Peyer's patch (tissue), 4 donors: ENCODE results near the gene ITPR1. TPM values are rescaled to one million over a fixed set of nuclear protein-coding genes. Genes with fewer than 3 reads are reported as not detected.

Experiments used
- DNase-seq, 3 donors: peaks; one replicate each; pipeline ENCODE4 v3.0.0-alpha.2; 2017 to 2019
- H3K27ac ChIP-seq, 4 donors: fragments of 200-600 bp; sonication (generic); one replicate each; pipeline ENCODE4 v1.5.1; 2016 to 2019
- H3K27me3 ChIP-seq, 2 donors: fragments of 200-600 bp; sonication (generic); one replicate each; pipeline ENCODE4 v1.5.1; 2019
- H3K36me3 ChIP-seq, 3 donors: fragments of 200-600 bp; sonication (generic); one replicate each; pipeline ENCODE4 v1.5.1; 2016 to 2019
- H3K4me1 ChIP-seq, 4 donors: fragments of 200-600 bp; sonication (generic); one replicate each; pipeline ENCODE4 v1.5.1; 2016 to 2019
- H3K4me3 ChIP-seq, 4 donors: fragments of 200-600 bp; sonication (generic); 1 replicate in 3 of 4; 2 replicates in 1 of 4; pipeline ENCODE4 v1.5.1; 2016 to 2019; ENCODE audit warnings: mild to moderate bottlenecking in 1 of 4
- H3K9me3 ChIP-seq, 4 donors: fragments of 200-600 bp; sonication (generic); one replicate each; pipeline ENCODE4 v1.5.1; 2016 to 2019; ENCODE audit warnings: mild to moderate bottlenecking in 1 of 4
- CTCF ChIP-seq, 6 experiments: fragments of 450-650 bp in 4 of 6; fragments of 200-600 bp in 2 of 6; sonication (generic) in 1 of 6; IDR thresholded peaks; one replicate each; pipeline ENCODE4 v1.5.1; 2017 to 2019; ENCODE audit warnings: antibody characterized with exemption in 6 of 6, mild to moderate bottlenecking in 3 of 6, moderate library complexity in 1 of 6
- POLR2A ChIP-seq, 2 donors: fragments of 450-650 bp; IDR thresholded peaks; one replicate each; pipeline ENCODE4 v1.5.1; 2017; ENCODE audit warnings: antibody characterized with exemption in 2 of 2, mild to moderate bottlenecking in 2 of 2, moderate library complexity in 2 of 2
- total RNA-seq, 4 donors: library from RNA; depleted of rRNA; stranded (reverse); fragments of >200 nt; gene quantifications; one replicate each; pipeline ENCODE4 v1.1.0, GENCODE V29; 2016

Gene ITPR1
- total RNA-seq, 4 donors from 2014 or later = 13.3 to 142 (median 22.7) TPM

- Histone ChIP-seq H3K9me3 (no peaks in the 10 kb centered on the region), H3K4me1 (no peaks in the 10 kb centered on the region), H3K36me3 (no peaks in the 10 kb centered on the region), H3K27me3 (no peaks in the 10 kb centered on the region), H3K27ac (no peak overlapping the region), H3K4me3 (no peak overlapping the region)
- DNase-seq = no peak
- TF ChIP-seq POLR2A (IDR thresholded peaks at IDR 0.05) = no peak
- TF ChIP-seq CTCF (IDR thresholded peaks at IDR 0.05) = no peak
Observed at GRCh38 chr3:4627651-4628375, 134.7 kb downstream of the ITPR1 start.

GRCh38 chr3:4629095-4630007 is 136.2 kb downstream of the ITPR1 start:
- Histone ChIP-seq H3K9me3 (no peaks in the 10 kb centered on the region), H3K27ac (no peak overlapping the region), H3K27me3 (no peaks in the 10 kb centered on the region), H3K4me3 (no peak overlapping the region), H3K4me1 (no peaks in the 10 kb centered on the region), H3K36me3 (no peaks in the 10 kb centered on the region)
- TF ChIP-seq POLR2A (IDR thresholded peaks at IDR 0.05) = no peak
- TF ChIP-seq CTCF (IDR thresholded peaks at IDR 0.05) = no peak
- no peak for DNase-seq

- H3K27ac ChIP-seq = no peak overlapping the region
- H3K36me3 ChIP-seq = no peaks in the 10 kb centered on the region
- H3K27me3 ChIP-seq = no peaks in the 10 kb centered on the region
- no peak overlapping the region for H3K4me3 ChIP-seq
- TF ChIP-seq CTCF (IDR thresholded peaks at IDR 0.05) (peak; percentile 54 to 88 (median 84)), POLR2A (IDR thresholded peaks at IDR 0.05) (no peak)
- no peaks in the 10 kb centered on the region for H3K9me3 ChIP-seq
- DNase-seq = no peak
- H3K4me1 ChIP-seq = no peaks in the 10 kb centered on the region
Observed at GRCh38 chr3:4633078-4634004, 140.2 kb downstream of the ITPR1 start.

GRCh38 chr3:4634894-4635293 is 141.7 kb downstream of the ITPR1 start:
- H3K9me3 ChIP-seq = no peaks in the 10 kb centered on the region

More at GRCh38 chr3:4634894-4635293, 141.7 kb downstream of the ITPR1 start:
- H3K36me3 ChIP-seq = no peaks in the 10 kb centered on the region
- TF ChIP-seq CTCF (IDR thresholded peaks at IDR 0.05) (no peak), POLR2A (IDR thresholded peaks at IDR 0.05) (no peak)
- no peak for DNase-seq
- no peak overlapping the region for H3K4me3 ChIP-seq
- no peaks in the 10 kb centered on the region for H3K27me3 ChIP-seq
- no peak overlapping the region for H3K27ac ChIP-seq
- H3K4me1 ChIP-seq = no peaks in the 10 kb centered on the region
